NK-92 (cell line): ENCODE data around the gene STAG2.

Source experiments
- DNase-seq: peaks from one replicate; lab custom pipeline; 2025; ENCODE audit not compliant: unreplicated experiment; lab: John Stamatoyannopoulos, UW

STAG2 gene

DNA sequence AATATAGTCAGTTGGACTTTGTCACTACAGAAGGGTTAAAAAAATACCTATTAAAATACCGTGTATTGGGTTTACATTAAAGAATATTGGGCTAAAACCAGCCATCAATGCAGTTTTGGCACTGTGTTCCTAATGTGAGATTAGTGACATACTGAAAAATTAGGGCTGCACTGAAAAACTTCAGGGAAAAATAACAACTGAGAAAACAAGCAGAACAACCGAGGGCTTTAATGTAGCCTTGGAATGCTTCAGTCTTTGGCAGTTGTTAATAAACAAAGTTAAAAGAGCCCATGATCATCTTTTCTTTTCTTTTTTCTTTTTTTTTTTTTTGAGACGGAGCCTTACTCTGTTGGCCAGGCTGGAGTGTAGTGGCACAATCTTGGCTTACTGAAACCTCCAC, 12.4 kb downstream of the STAG2 start:
- no peak for DNase-seq

DNA sequence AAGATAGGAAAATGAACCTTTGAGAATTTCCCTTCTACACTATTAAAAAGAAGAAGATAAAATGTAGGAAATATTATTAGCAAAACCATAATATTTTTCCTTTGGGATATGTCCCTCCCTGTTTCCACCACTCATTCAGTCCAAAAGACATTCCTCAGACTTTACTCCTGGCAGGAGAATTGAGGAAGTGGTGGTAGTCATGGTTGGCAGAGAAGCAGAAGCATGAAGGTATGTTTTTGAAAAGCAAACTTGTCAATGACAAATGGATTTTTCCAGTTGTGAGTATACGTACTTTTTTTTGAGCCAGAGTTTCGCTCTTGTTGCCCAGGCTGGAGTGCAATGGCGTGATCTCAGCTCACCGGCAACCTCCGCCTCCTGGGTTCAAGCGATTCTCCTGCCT, 13.7 kb downstream of the STAG2 start:
- no peak for DNase-seq

DNA sequence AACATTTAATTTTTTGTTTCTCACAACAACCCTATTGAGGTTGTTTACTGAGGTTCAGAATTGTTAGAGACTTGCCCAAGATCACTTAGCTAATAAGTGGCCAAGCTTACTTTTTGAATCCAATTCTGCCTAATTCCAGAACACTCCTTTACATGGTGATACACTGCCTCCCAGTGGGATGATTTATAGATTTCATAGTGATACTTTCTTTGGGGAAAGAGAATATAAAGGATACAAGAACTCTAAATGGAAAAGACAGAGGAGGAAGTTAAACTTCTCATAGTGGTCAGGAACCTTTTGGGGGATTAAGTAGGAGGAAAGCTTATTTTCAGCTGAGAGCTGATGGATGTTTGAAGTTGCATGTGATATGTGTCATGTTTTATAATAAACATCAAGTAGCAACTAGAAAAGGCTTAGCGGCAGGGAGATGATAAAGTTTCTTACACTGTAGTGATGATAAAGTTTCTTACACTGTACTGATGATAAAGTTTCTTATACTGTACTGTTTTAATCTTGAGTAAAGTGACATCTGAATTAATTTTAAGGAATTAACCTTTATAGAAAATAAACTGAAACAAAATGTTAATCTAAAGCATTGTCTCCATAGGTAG, 15.3 kb downstream of the STAG2 start:
- DNase-seq: no peak

DNA sequence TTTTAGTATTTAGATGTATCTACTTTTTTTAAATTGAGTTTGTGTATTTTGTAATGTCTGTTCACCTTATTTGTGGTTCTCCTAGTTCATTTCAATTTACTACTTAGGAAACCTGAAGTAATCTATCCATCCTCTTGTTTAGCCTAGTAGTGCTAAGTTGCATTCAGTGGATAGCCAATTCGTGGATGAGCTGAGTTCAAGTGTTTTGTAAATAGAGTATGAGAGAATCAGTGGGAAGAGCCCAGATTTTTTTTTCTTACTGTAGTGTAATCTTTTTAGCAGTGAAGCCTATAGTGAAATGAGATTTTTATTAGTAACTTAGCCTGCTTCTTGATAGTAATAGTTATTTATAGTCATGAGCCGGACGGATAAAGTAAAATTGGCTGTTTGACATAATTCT, 21.7 kb downstream of the STAG2 start:
- no peak for DNase-seq

DNA sequence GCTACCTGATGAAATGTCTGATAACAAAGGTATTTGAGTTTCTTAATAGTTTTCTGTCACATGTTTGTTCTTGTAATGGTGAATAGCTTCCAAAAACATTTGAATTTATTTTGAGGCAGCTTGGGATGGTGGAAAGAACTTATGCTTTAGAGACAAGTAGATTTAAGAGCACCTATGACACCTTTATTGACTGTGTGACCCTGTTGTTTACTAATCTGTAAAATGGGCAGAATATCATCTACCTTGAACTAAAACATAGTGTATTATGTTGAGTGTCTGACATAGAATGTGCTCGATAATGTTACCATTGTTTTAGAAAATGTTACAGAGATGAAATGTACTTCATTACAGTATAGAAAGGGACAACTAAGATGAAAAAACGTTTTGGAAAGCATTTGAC, 24.9 kb downstream of the STAG2 start:
- no peak for DNase-seq

DNA sequence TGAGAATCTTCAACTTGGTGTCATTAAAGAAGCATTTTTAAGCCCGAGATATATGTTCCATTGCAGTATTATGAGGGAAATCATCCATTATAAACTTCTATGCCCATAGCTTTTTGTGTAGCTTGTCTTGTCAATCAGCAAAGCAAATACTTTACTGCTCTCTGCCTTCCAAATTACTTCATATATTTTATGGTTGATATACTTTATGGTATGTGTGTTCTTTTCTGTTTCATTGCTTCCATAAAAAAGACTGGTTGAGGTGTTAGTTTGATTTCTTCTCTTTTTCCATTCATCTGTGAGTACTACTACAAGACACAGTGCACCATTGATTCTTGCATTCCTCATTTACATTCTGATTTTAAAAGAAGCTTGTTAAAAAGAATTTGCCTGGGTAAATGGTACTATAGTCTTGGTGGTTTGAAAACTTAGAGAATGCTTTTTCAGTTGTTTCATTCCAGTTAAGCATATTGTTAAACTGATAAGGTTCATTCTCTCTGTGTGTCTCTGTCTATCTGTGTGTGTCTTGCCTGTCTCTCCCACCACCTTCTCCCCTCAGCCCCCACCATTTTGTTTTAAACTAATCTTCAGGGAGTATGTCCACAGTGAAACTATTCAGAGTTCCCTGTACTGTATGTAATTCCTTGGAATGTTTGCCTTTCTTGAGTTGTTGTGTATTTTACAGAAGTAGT, 27.1 kb downstream of the STAG2 start:
- DNase-seq: no peak

DNA sequence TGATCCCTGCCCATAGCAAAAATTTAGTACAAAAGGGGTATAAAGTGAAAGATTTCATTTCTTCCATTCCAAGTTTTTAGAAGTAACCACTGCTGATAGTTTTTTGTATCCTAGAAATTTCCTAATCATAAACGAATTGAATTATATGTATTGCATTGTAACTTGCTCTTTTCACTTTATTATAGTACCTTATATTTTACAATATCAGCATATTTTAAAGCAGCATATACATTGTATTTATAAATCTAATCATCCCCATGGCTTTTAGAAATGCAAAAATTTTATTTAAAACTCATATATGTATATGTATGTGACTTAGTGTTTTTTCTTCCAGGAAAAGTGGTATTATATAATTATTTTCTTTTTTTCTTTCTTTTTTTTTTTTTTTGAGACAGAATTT, 27.7 kb downstream of the STAG2 start:
- DNase-seq: no peak

GRCh38 chrX:123990169-123990568, 28.7 kb downstream of the STAG2 start:
- DNase-seq: no peak

- DNase-seq: no peak
These were observed 29.1 kb downstream of the STAG2 start for GRCh38 chrX:123990602-123991001.

- no peak for DNase-seq
These were observed 31.8 kb downstream of the STAG2 start for GRCh38 chrX:123993326-123993725.

GRCh38 chrX:123993904-123994635, 32.6 kb downstream of the STAG2 start:
- no peak for DNase-seq

DNA sequence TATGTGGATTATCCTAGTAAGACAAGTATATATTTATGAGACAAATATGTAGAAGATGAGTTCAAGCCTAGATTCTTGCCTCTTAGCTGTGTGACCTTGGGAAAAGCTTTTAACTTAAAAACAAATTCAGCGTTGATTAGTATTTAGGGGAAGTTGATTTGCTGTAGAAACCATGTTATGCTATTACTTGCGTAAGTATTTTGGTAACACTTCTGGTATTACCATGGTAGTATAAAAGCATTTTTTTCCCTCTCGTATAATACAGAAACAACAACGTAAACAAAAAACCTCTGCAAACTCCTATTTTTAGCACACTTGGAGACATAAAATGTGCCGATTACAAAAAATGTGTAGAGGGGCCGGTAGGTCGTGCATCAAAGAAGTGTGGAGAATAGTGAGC, 33.2 kb downstream of the STAG2 start:
- no peak for DNase-seq

GRCh38 chrX:124001581-124001980, 40.1 kb downstream of the STAG2 start:
- DNase-seq: no peak

GRCh38 chrX:124005228-124005627, 43.7 kb downstream of the STAG2 start:
- no peak for DNase-seq

- DNase-seq: no peak
These were observed 48.7 kb downstream of the STAG2 start for GRCh38 chrX:124010157-124010556.

DNA sequence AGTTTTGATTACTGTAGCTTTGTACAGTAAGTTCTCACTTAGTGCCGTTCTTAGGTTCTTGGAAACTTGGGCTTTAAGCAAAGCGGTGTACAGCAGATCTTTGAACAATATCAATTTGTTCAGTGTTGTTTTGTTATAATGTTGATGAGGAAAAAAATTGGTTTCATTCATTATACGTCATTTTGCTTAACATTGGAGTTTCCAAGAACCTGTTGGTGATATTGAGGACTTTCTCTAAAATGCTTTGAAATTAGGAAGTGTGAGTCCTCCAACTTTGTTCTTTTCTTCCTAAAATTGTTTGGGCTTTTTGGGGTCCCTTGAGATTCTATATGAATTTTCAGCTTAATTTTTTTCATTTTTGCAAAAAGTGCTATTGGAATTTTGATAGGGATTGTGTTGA, 49.1 kb downstream of the STAG2 start:
- no peak for DNase-seq

GRCh38 chrX:124015721-124016120, 54.2 kb downstream of the STAG2 start:
- no peak for DNase-seq

- no peak for DNase-seq
These were observed 55.3 kb downstream of the STAG2 start for GRCh38 chrX:124016825-124017224.

GRCh38 chrX:124018023-124018422, 56.5 kb downstream of the STAG2 start:
- no peak for DNase-seq

DNA sequence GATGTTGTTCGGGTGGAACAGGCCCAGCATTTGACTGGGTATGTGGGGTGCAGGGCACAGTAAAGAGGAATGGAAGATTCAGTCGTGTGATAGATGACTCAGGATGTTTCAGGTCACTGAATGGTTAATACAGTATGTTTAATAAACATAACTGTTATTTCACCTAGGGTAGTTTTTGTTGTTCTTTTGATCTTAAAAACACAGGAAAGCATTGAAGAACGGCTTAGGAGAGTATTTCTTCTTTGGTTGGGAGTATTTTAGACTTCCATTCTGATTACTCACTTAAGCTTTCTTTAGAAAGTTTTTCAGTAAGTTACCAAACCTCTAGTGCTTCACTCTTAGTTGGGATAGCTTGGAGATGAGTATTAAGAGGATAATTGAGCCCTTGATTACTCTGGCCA, 62.3 kb downstream of the STAG2 start:
- no peak for DNase-seq

GRCh38 chrX:124026529-124026928, 65.0 kb downstream of the STAG2 start:
- no peak for DNase-seq

DNA sequence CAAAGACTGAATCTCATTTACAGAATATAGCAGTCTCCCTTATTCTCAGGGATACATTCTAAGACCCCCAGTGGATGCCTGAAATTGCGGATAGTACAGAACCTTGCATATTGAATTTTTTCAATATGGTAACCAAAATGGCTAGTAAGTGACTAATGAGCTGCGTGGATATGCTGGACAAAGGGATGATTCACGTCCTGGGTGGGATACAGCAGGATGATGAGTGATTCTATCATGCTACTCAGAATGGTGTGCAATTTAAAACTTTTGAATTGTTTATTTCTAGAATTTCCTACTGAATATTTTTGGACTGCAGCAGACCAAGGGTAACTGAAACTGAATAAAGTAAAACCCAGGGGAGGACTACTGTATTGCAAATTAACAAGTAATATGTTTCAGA, 66.7 kb downstream of the STAG2 start:
- no peak for DNase-seq
